NCI-H128 (cell line): ENCODE results near the gene CSF1R.
"Not testable (repeated sequence)": the region's sequence is repeated elsewhere in the genome, so short reads cannot be mapped to it uniquely, and the experiment has no call there.

ENCODE experiments used
- DNase-seq: peaks from one replicate; lab custom pipeline; 2025; ENCODE audit not compliant: unreplicated experiment; lab: John Stamatoyannopoulos, UW

Gene CSF1R

GRCh38 chr5:150057052-150057451, 29.3 kb downstream of the CSF1R start:
- DNase-seq, result no peak

- no peak for DNase-seq
These were observed 30.3 kb downstream of the CSF1R start for GRCh38 chr5:150056075-150056443.

- DNase-seq, result no peak
These were observed 30.9 kb downstream of the CSF1R start for GRCh38 chr5:150055326-150056074.

- DNase-seq, result no peak
These were observed 31.8 kb downstream of the CSF1R start for GRCh38 chr5:150054569-150054968.

GRCh38 chr5:150053713-150054392, 32.5 kb downstream of the CSF1R start:
- no peak for DNase-seq

- no peak for DNase-seq
These were observed 33.2 kb downstream of the CSF1R start for GRCh38 chr5:150052956-150053712.

GRCh38 chr5:150052226-150052955, 34.0 kb downstream of the CSF1R start:
- no peak for DNase-seq

- DNase-seq, result no peak
These were observed 34.6 kb downstream of the CSF1R start for GRCh38 chr5:150051657-150052195.

GRCh38 chr5:150050172-150050811, 36.1 kb downstream of the CSF1R start:
- DNase-seq, result not testable (repeated sequence)

- DNase-seq, result no peak
These were observed 40.3 kb downstream of the CSF1R start for GRCh38 chr5:150046031-150046430.

- DNase-seq, result no peak
These were observed 40.8 kb downstream of the CSF1R start for GRCh38 chr5:150045549-150045948.

- no peak for DNase-seq
These were observed 41.6 kb downstream of the CSF1R start for GRCh38 chr5:150044712-150045111.

GRCh38 chr5:150044329-150044681, 42.0 kb downstream of the CSF1R start:
- no peak for DNase-seq

- DNase-seq, result no peak
These were observed 42.6 kb downstream of the CSF1R start for GRCh38 chr5:150043657-150044328.

GRCh38 chr5:150042459-150042858, 43.9 kb downstream of the CSF1R start:
- no peak for DNase-seq

GRCh38 chr5:150038547-150038946, 47.8 kb downstream of the CSF1R start:
- no peak for DNase-seq

- no peak for DNase-seq
These were observed 49.8 kb downstream of the CSF1R start for GRCh38 chr5:150036513-150036912.

- no peak for DNase-seq
These were observed 51.0 kb downstream of the CSF1R start for GRCh38 chr5:150035139-150035895.

- DNase-seq, result no peak
These were observed 51.7 kb downstream of the CSF1R start for GRCh38 chr5:150034662-150035061.
